ENCODE measurements around the gene CD22. TPM values are rescaled to one million over a fixed set of nuclear protein-coding genes. Genes with fewer than 3 reads are reported as not detected.

The CD22 gene
- total and polyA plus RNA-seq, 2 of the 13 experiments (the other 11 are each of a cell fraction or from before 2014, with no cell fraction given): 0.71 to 1.7 TPM

GRCh38 chr19:35316560-35316959 lies 12.4 kb upstream of the CD22 start (continued):
- peak; percentile 74 for TF ChIP-seq ZNF687 (CRISPR knock-in tag; IDR thresholded peaks at IDR 0.05)
- 0 out of 2 replicates have a peak, but pooled peaks have one; percentile 68 for TF ChIP-seq ZNF136 (CRISPR knock-in tag; IDR thresholded peaks at IDR 0.05; ENCODE audit: low read depth)
- peak; percentile 44; the same call in 1 of the 2 replicates for TF ChIP-seq CREM (IDR thresholded peaks at IDR 0.05)
- no peak for TF ChIP-seq CREM (CRISPR knock-in tag; IDR thresholded peaks at IDR 0.05)
- no peak for TF ChIP-seq DNMT1 (CRISPR knock-in tag; IDR thresholded peaks at IDR 0.05)
- peak; percentile 77 for TF ChIP-seq FOXA3 (CRISPR knock-in tag; IDR thresholded peaks at IDR 0.05)
- peak; percentile 18; the same call in 1 of the 2 replicates for TF ChIP-seq IKZF5 (CRISPR knock-in tag; IDR thresholded peaks at IDR 0.05)
- TF ChIP-seq ZNF263 (CRISPR knock-in tag; IDR thresholded peaks at IDR 0.05): peak; percentile 99
- TF ChIP-seq ZNF138 (CRISPR knock-in tag; IDR thresholded peaks at IDR 0.05; ENCODE audit: low read depth): no peak
- 0 out of 2 replicates have a peak, but pooled peaks have one; percentile 25 for TF ChIP-seq DMAP1 (CRISPR knock-in tag; IDR thresholded peaks at IDR 0.05)
- no peak for TF ChIP-seq NR2F6 (IDR thresholded peaks at IDR 0.05)
- peak; percentile 11; the same call in 1 of the 2 replicates for TF ChIP-seq NR2F6 (CRISPR knock-in tag; IDR thresholded peaks at IDR 0.05)
- no peak for TF ChIP-seq ZNF766 (CRISPR knock-in tag; IDR thresholded peaks at IDR 0.05; ENCODE audit: borderline replicate concordance)
- 0 out of 2 replicates have a peak, but pooled peaks have one; percentile 20 for TF ChIP-seq ZMYM3 (CRISPR knock-in tag; IDR thresholded peaks at IDR 0.05)
- no peak for TF ChIP-seq PAF1 (CRISPR knock-in tag; IDR thresholded peaks at IDR 0.05)
- TF ChIP-seq KMT2A (CRISPR knock-in tag; IDR thresholded peaks at IDR 0.05): 0 out of 2 replicates have a peak, but pooled peaks have one; percentile 15
- 0 out of 2 replicates have a peak, but pooled peaks have one; percentile 18 for TF ChIP-seq MLX (CRISPR knock-in tag; IDR thresholded peaks at IDR 0.05)
- TF ChIP-seq TOE1 (CRISPR knock-in tag; IDR thresholded peaks at IDR 0.05): no peak
- TF ChIP-seq MXI1 (IDR thresholded peaks at IDR 0.05; ENCODE audit: borderline replicate concordance, low read depth, low read length): 0 out of 3 replicates have a peak, but pooled peaks have one; percentile 15
- no peak for TF ChIP-seq ZNF850 (CRISPR knock-in tag; conservative IDR thresholded peaks at IDR 0.05)
- no peak for TF ChIP-seq CREB1 (IDR thresholded peaks at IDR 0.05)
- TF ChIP-seq CREB1 (CRISPR knock-in tag; IDR thresholded peaks at IDR 0.05): peak; percentile 51; the same call in 1 of the 2 replicates
- TF ChIP-seq ESRRA (CRISPR knock-in tag; IDR thresholded peaks at IDR 0.05; ENCODE audit: low read depth): 0 out of 2 replicates have a peak, but pooled peaks have one; percentile 39
- TF ChIP-seq NFIC (IDR thresholded peaks at IDR 0.05; ENCODE audit: low read length): no peak
- TF ChIP-seq KDM6A (CRISPR knock-in tag; IDR thresholded peaks at IDR 0.05; ENCODE audit: low read depth): 0 out of 2 replicates have a peak, but pooled peaks have one; percentile 17
- 0 out of 2 replicates have a peak, but pooled peaks have one; percentile 27 for TF ChIP-seq ATF2 (CRISPR knock-in tag; IDR thresholded peaks at IDR 0.05)
- TF ChIP-seq RBFOX2 (IDR thresholded peaks at IDR 0.05; ENCODE audit: low read depth, low read length): no peak
- TF ChIP-seq HNF4A (CRISPR knock-in tag; IDR thresholded peaks at IDR 0.05): peak; percentile 91

Data from HepG2 (cell line).